ENCODE results near the gene NINJ1.
"Not testable (repeated sequence)": the region's sequence is repeated elsewhere in the genome, so short reads cannot be mapped to it uniquely, and the experiment has no call there.

Gene NINJ1

GRCh38 chr9:93118863-93119702 is 15.0 kb downstream of the NINJ1 start:
- no peak for DNase-seq

- no peak for DNase-seq
These were observed 15.9 kb downstream of the NINJ1 start for GRCh38 chr9:93117924-93118862.

- DNase-seq = not testable (repeated sequence)
These were observed 16.5 kb downstream of the NINJ1 start for GRCh38 chr9:93117521-93117920.

- DNase-seq = peak; percentile 89
These were observed 17.7 kb downstream of the NINJ1 start for GRCh38 chr9:93116072-93116961.

- peak; percentile 64 for DNase-seq
These were observed 18.5 kb downstream of the NINJ1 start for GRCh38 chr9:93115486-93116071.

GRCh38 chr9:93114984-93115335 is 19.1 kb downstream of the NINJ1 start:
- no peak for DNase-seq

GRCh38 chr9:93114169-93114983 is 19.7 kb downstream of the NINJ1 start:
- peak; percentile 77 for DNase-seq

GRCh38 chr9:93112864-93113389 is 21.1 kb downstream of the NINJ1 start:
- no peak for DNase-seq

- DNase-seq = no peak
These were observed 21.8 kb downstream of the NINJ1 start for GRCh38 chr9:93112116-93112863.

GRCh38 chr9:93111371-93112115 is 22.5 kb downstream of the NINJ1 start:
- no peak for DNase-seq

- no peak for DNase-seq
These were observed 23.1 kb downstream of the NINJ1 start for GRCh38 chr9:93111001-93111370.

- no peak for DNase-seq
These were observed 23.7 kb downstream of the NINJ1 start for GRCh38 chr9:93110311-93110855.

GRCh38 chr9:93108291-93109041 is 25.6 kb downstream of the NINJ1 start:
- DNase-seq = no peak

- no peak for DNase-seq
These were observed 26.3 kb downstream of the NINJ1 start for GRCh38 chr9:93107825-93108161.

- no peak for DNase-seq
These were observed 26.8 kb downstream of the NINJ1 start for GRCh38 chr9:93107151-93107824.

- no peak for DNase-seq
These were observed 28.4 kb downstream of the NINJ1 start for GRCh38 chr9:93105620-93106019.

GRCh38 chr9:93101086-93101485 is 33.0 kb downstream of the NINJ1 start:
- not testable (repeated sequence) for DNase-seq

GRCh38 chr9:93100276-93100636 is 33.8 kb downstream of the NINJ1 start:
- DNase-seq = no peak
